ENCODE data around the gene NPHP3. TPM values are rescaled to one million over a fixed set of nuclear protein-coding genes. Genes with fewer than 3 reads are reported as not detected.

NPHP3 gene
- total RNA-seq, 4 donors from 2014 or later: 25.6 to 46.0 (median 32.0) TPM

DNA sequence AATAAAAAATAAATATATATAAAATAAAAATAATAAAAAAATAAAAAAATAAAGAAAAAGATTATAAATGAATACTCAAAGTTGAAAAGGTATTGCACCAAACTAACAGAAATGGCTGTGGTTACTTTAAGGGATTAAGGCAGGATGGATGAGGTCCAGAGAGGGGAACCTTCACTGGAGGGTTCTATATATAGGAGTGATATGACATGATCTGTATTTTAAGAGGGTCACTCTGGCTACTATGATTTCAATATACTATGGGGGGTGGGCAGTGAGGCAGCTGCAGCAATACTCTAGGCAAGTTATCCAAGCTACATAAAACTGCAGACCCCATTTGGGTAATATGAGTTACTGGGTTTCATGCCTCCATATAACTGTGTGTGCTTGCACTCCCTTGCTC is 87.2 kb downstream of the NPHP3 start:
- TF ChIP-seq, protein P1, sequence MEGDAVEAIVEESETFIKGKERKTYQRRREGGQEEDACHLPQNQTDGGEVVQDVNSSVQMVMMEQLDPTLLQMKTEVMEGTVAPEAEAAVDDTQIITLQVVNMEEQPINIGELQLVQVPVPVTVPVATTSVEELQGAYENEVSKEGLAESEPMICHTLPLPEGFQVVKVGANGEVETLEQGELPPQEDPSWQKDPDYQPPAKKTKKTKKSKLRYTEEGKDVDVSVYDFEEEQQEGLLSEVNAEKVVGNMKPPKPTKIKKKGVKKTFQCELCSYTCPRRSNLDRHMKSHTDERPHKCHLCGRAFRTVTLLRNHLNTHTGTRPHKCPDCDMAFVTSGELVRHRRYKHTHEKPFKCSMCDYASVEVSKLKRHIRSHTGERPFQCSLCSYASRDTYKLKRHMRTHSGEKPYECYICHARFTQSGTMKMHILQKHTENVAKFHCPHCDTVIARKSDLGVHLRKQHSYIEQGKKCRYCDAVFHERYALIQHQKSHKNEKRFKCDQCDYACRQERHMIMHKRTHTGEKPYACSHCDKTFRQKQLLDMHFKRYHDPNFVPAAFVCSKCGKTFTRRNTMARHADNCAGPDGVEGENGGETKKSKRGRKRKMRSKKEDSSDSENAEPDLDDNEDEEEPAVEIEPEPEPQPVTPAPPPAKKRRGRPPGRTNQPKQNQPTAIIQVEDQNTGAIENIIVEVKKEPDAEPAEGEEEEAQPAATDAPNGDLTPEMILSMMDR (IDR thresholded peaks at IDR 0.05): no peak
- ATAC-seq (ENCODE audit: low FRiP score): no peak
- no peak for DNase-seq (ENCODE audit: low spot score)

Other genes with a start within 250 kb of the NPHP3 start
- gene ACKR4, start 125.1 kb downstream of the NPHP3 start, total RNA-seq: 1 to 10 TPM in 3 of 4 donors, not detected in 1; 1.4 to 3.2 (median 2.8) TPM
- 10 to 100 TPM; 25.7 to 41.3 (median 35.8) TPM for gene ACAD11, start 62.6 kb downstream of the NPHP3 start, total RNA-seq
- 10 to 100 TPM; 22.6 to 41.8 (median 27.2) TPM for gene UBA5, start 62.1 kb downstream of the NPHP3 start, total RNA-seq